Measurements from ENCODE around the gene MRPL54.
"Not testable (repeated sequence)": the region's sequence is repeated elsewhere in the genome, so short reads cannot be mapped to it uniquely, and the experiment has no call there.

Gene MRPL54

GRCh38 chr19:3740431-3740830, 22.1 kb upstream of the MRPL54 start:
- no peak for DNase-seq (ENCODE audit: low spot score)

- DNase-seq (ENCODE audit: low spot score): no peak
Observed at GRCh38 chr19:3743486-3743885, 19.0 kb upstream of the MRPL54 start.

GRCh38 chr19:3745363-3746045, 17.0 kb upstream of the MRPL54 start:
- DNase-seq (ENCODE audit: low spot score): no peak

- DNase-seq (ENCODE audit: low spot score): no peak
Observed at GRCh38 chr19:3746371-3747056, 16.0 kb upstream of the MRPL54 start.

- DNase-seq (ENCODE audit: low spot score): no peak
Observed at GRCh38 chr19:3748965-3749364, 13.5 kb upstream of the MRPL54 start.

GRCh38 chr19:3750211-3750610, 12.3 kb upstream of the MRPL54 start:
- DNase-seq (ENCODE audit: low spot score): no peak

GRCh38 chr19:3751236-3751635, 11.2 kb upstream of the MRPL54 start:
- no peak for DNase-seq (ENCODE audit: low spot score)

GRCh38 chr19:3752492-3752891, 10.0 kb upstream of the MRPL54 start:
- no peak for DNase-seq (ENCODE audit: low spot score)

- no peak for DNase-seq (ENCODE audit: low spot score)
Observed at GRCh38 chr19:3753631-3754410, 8.7 kb upstream of the MRPL54 start.

- DNase-seq (ENCODE audit: low spot score): not testable (repeated sequence)
Observed at GRCh38 chr19:3757705-3758104, 4.8 kb upstream of the MRPL54 start.

GRCh38 chr19:3758297-3758696, 4.2 kb upstream of the MRPL54 start:
- not testable (repeated sequence) for DNase-seq (ENCODE audit: low spot score)

GRCh38 chr19:3759482-3760254, 2.8 kb upstream of the MRPL54 start:
- DNase-seq (ENCODE audit: low spot score): no peak

- DNase-seq (ENCODE audit: low spot score): no peak
Observed at GRCh38 chr19:3760871-3761361, 1.6 kb upstream of the MRPL54 start.

- DNase-seq (ENCODE audit: low spot score): peak; percentile 98
Observed at GRCh38 chr19:3761382-3762129, 926 bp upstream of the MRPL54 start, which contains the start of gene APBA3. Gene APBA3 (minus strand): TSS chr19:3761692. CDS start chr19:3760264, 1,428 bp downstream.

GRCh38 chr19:3762130-3762473, 380 bp upstream of the MRPL54 start:
- DNase-seq (ENCODE audit: low spot score): no peak

GRCh38 chr19:3765121-3765520, 2.6 kb downstream of the MRPL54 start:
- no peak for DNase-seq (ENCODE audit: low spot score)

GRCh38 chr19:3765757-3766156, 3.3 kb downstream of the MRPL54 start:
- not testable (repeated sequence) for DNase-seq (ENCODE audit: low spot score)

GRCh38 chr19:3766520-3766919, 4.0 kb downstream of the MRPL54 start:
- no peak for DNase-seq (ENCODE audit: low spot score)

GRCh38 chr19:3767050-3767449, 4.6 kb downstream of the MRPL54 start:
- DNase-seq (ENCODE audit: low spot score): no peak

GRCh38 chr19:3768015-3768747, 5.7 kb downstream of the MRPL54 start:
- no peak for DNase-seq (ENCODE audit: low spot score)

- no peak for DNase-seq (ENCODE audit: low spot score)
Observed at GRCh38 chr19:3768748-3769099, 6.2 kb downstream of the MRPL54 start.

All from hematopoietic multipotent progenitor cell treated with erythropoietin and hydrocortisone succinate and interleukin-3 and kit ligand, for 17 days (in vitro differentiated cells).